Endothelial cell (in vitro differentiated cells): ENCODE results near the gene TMCO5A. TPM values are rescaled to one million over a fixed set of nuclear protein-coding genes. Genes with fewer than 3 reads are reported as not detected.

Source experiments
- DNase-seq: peaks from one replicate; pipeline ENCODE4 v3.0.0; 2021; ENCODE audit warnings: low spot score
- H3K27ac Mint-ChIP-seq: one replicate; pipeline ENCODE4 v1.8.0; 2021; ENCODE audit warnings: mixed read lengths, inconsistent platforms; ENCODE audit not compliant: unreplicated experiment
- H3K27me3 Mint-ChIP-seq: one replicate; pipeline ENCODE4 v1.8.0; 2021; ENCODE audit warnings: mild to moderate bottlenecking, moderate library complexity, mixed read lengths, inconsistent platforms; ENCODE audit not compliant: unreplicated experiment
- H3K36me3 Mint-ChIP-seq: one replicate; pipeline ENCODE4 v1.8.0; 2021; ENCODE audit warnings: mild to moderate bottlenecking, low read depth, mixed read lengths, inconsistent platforms; ENCODE audit not compliant: unreplicated experiment
- H3K4me1 Mint-ChIP-seq: one replicate; pipeline ENCODE4 v1.8.0; 2021; ENCODE audit warnings: mild to moderate bottlenecking, mixed read lengths, inconsistent platforms; ENCODE audit not compliant: unreplicated experiment
- H3K4me3 Mint-ChIP-seq: one replicate; pipeline ENCODE4 v1.8.0; 2021; ENCODE audit warnings: mild to moderate bottlenecking, mixed read lengths, inconsistent platforms; ENCODE audit not compliant: unreplicated experiment
- H3K9me3 Mint-ChIP-seq: one replicate; pipeline ENCODE4 v1.8.0; 2021; ENCODE audit warnings: mixed read lengths, inconsistent platforms; ENCODE audit not compliant: unreplicated experiment
- total RNA-seq: library from RNA; stranded (reverse); fragmentation: NEBNext Ultra II Directional; extraction: Animal tissue kit (Norgen Biotek cat#: 25700); gene quantifications from one replicate; pipeline ENCODE4 v1.2.1, GENCODE V29; 2021; ENCODE audit not compliant: unreplicated experiment
- TF ChIP-seq, protein P1 (sequence below): fragments of 200-600 bp; sonication (generic); IDR thresholded peaks from one replicate; pipeline ENCODE4 v1.5.0; 2021; ENCODE audit warnings: antibody characterized with exemption; ENCODE audit not compliant: unreplicated experiment

TMCO5A gene
- total RNA-seq, 1 donor from 2014 or later: not detected

DNA sequence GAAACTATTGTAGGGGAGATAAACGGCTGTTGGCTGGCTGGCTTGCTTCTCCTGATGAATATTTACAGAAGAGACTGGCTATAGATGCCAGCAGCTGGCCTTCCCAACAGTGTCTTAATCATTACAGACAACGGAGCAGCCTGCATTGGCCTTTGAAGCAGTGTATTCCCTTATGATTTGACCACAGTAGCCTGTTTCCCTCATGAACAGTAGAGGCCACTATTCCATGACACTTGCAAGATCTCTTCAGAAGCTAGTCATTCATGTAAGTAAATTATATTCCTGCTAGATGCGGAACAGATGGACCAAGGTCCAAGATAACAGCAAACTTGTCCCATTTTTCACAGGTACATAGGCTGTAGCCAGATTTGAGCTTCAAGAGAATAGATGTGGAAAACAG, 47.3 kb downstream of the TMCO5A start:
- TF ChIP-seq, protein P1, sequence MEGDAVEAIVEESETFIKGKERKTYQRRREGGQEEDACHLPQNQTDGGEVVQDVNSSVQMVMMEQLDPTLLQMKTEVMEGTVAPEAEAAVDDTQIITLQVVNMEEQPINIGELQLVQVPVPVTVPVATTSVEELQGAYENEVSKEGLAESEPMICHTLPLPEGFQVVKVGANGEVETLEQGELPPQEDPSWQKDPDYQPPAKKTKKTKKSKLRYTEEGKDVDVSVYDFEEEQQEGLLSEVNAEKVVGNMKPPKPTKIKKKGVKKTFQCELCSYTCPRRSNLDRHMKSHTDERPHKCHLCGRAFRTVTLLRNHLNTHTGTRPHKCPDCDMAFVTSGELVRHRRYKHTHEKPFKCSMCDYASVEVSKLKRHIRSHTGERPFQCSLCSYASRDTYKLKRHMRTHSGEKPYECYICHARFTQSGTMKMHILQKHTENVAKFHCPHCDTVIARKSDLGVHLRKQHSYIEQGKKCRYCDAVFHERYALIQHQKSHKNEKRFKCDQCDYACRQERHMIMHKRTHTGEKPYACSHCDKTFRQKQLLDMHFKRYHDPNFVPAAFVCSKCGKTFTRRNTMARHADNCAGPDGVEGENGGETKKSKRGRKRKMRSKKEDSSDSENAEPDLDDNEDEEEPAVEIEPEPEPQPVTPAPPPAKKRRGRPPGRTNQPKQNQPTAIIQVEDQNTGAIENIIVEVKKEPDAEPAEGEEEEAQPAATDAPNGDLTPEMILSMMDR: no peak
- no peak for DNase-seq
- Mint-ChIP-seq H3K36me3 (no peaks in the 10 kb centered on the region), H3K4me1 (no peaks in the 10 kb centered on the region), H3K27me3 (peaks cover 2% of the 10 kb centered on the region), H3K9me3 (no peaks in the 10 kb centered on the region), H3K27ac (no peak overlapping the region), H3K4me3 (no peak overlapping the region)

DNA sequence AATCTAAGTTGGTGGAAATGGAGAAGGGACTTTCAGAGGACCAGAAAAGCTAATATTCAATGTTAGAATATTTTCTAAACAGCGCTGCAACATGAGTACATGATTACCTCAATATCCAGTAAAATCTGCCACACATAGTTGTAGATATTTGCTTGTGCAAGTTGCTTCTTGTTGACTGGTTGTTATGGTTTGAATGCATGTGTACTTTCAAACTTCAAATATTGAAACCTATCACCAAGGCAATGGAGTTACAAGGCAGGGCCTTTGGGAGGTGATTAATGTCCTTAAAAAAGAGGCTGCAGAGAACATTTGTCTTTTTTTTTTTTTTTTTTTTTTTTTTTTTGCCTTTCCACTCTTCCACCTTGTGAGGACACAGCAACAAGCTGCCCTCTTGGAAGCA, 49.9 kb downstream of the TMCO5A start:
- no peaks in the 10 kb centered on the region for H3K9me3 Mint-ChIP-seq
- no peaks in the 10 kb centered on the region for H3K36me3 Mint-ChIP-seq
- peaks cover under 1% of the 10 kb centered on the region for H3K27me3 Mint-ChIP-seq
- TF ChIP-seq, protein P1: no peak
- no peaks in the 10 kb centered on the region for H3K4me1 Mint-ChIP-seq
- no peak for DNase-seq
- H3K27ac Mint-ChIP-seq: no peak overlapping the region
- no peak overlapping the region for H3K4me3 Mint-ChIP-seq

DNA sequence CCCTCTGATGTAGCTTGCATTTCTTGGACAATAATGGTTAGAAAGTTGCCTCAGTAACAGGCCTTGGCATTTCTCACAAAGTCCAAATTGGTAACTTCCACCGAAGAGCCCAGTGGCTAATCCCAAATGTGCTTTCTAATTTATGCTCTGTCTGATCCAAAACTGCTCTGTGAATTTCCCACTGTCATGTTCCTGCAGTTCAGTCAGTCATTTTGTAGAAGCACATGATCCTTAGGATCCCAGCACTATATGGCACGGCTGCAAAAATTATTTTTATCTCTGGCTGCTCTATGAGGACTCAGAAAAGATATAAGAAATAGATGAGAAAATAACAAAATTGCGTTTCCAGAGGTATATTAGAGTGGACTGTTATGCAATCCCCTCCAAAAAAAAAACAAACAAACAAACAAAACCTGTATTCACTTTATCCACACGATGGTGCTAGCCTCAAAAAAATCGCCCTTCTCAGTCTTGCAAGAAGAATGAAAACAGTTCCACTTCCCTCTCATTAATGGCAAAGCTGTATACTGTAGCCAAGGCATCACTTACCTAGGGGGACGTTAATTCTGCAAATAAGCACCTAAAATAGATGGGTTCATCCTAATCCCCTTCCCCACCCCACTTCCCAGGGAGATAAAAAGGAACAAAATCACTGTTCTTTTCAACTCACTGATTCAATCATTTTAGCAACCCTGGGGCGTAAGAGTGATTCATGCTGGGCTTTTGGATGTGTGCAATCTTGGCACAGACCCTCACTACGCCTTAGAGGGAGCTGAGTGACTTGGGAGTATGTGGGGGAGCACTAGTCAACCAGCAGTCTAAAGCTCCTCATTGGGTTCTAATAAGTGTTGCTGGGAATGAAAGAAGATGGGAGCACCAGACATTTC, 61.3 kb downstream of the TMCO5A start:
- Mint-ChIP-seq H3K36me3 (no peaks in the 10 kb centered on the region), H3K4me1 (no peaks in the 10 kb centered on the region), H3K9me3 (no peaks in the 10 kb centered on the region), H3K4me3 (no peak overlapping the region), H3K27me3 (no peaks in the 10 kb centered on the region), H3K27ac (no peak overlapping the region)
- TF ChIP-seq, protein P1: peak; percentile 53
- peak; percentile 45 for DNase-seq
